HUES64 (cell line): ENCODE data around the gene CELF4.

ENCODE experiments used
- H3K27ac ChIP-seq: 2 replicates; pipeline ENCODE4 v1.7.0; 2013; ENCODE audit warnings: low read depth, low read length, inconsistent platforms
- H3K27me3 ChIP-seq: 2 replicates; pipeline ENCODE4 v1.6.1; 2013; ENCODE audit warnings: mild to moderate bottlenecking, low read length; ENCODE audit not compliant: insufficient read depth
- H3K36me3 ChIP-seq: 2 replicates; pipeline ENCODE4 v1.6.1; 2013; ENCODE audit warnings: mild to moderate bottlenecking, low read length; ENCODE audit not compliant: insufficient read depth
- H3K4me1 ChIP-seq: 2 replicates; pipeline ENCODE4 v1.6.1; 2013; ENCODE audit warnings: mild to moderate bottlenecking, low read length, moderate library complexity; ENCODE audit not compliant: insufficient read depth
- H3K4me3 ChIP-seq: 2 replicates; pipeline ENCODE4 v1.5.1; 2013; ENCODE audit warnings: mild to moderate bottlenecking, low read length, moderate library complexity
- H3K9ac ChIP-seq: 2 replicates; pipeline ENCODE4 v1.6.1; 2013; ENCODE audit warnings: mild to moderate bottlenecking, low read depth, low read length
- H3K9me3 ChIP-seq: 2 replicates; pipeline ENCODE4 v1.6.1; 2013; ENCODE audit warnings: low read depth, low read length; ENCODE audit not compliant: insufficient read depth
- WGBS: fragments of 150-250, 120-280 bp; methylation state at CpG from one replicate; pipeline ENCODE4 v1.1.7; 2013; ENCODE audit warnings: missing lambda C conversion rate; 5-methylcytosine and 5-hydroxymethylcytosine counted together

CELF4 gene

DNA sequence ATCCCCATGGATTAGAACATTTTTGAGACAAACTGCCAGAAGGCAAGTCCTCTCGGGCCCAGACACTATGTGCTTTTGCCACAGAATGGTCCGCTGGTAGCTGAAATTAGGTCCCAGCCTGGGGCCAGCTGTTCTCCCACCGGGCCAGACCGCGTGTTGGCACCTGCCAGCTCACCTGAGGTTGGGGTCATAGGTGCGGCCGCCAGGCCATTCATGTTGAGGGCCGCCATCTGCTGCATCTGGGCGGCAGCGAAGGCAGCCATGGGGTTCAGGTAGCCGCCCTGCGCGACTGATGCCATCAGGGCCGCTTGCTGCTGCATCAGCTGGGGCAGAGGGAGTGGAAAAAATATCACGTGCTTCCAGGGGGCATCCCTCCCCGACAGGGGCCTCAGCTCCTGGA is 292.8 kb downstream of the CELF4 start:
- Histone ChIP-seq H3K4me1 (peaks cover 3% of the 10 kb centered on the region; the same call in 1 of the 2 replicates), H3K9me3 (no peaks in the 10 kb centered on the region), H3K4me3 (no peak overlapping the region), H3K36me3 (no peaks in the 10 kb centered on the region), H3K27ac (no peak overlapping the region), H3K27me3 (no peaks in the 10 kb centered on the region), H3K9ac (no peak overlapping the region)
- WGBS: 88% methylated on average over 16 of the region's 16 CpGs

- H3K27ac ChIP-seq: no peak overlapping the region
- no peak overlapping the region for H3K4me3 ChIP-seq
- H3K9me3 ChIP-seq: no peaks in the 10 kb centered on the region
- H3K9ac ChIP-seq: no peak overlapping the region
- H3K36me3 ChIP-seq: no peaks in the 10 kb centered on the region
- H3K27me3 ChIP-seq: no peaks in the 10 kb centered on the region
- no peaks in the 10 kb centered on the region for H3K4me1 ChIP-seq
- 85% methylated on average over 1 of the region's 2 CpGs for WGBS
Measured at GRCh38 chr18:37272226-37272625, 293.4 kb downstream of the CELF4 start.

DNA sequence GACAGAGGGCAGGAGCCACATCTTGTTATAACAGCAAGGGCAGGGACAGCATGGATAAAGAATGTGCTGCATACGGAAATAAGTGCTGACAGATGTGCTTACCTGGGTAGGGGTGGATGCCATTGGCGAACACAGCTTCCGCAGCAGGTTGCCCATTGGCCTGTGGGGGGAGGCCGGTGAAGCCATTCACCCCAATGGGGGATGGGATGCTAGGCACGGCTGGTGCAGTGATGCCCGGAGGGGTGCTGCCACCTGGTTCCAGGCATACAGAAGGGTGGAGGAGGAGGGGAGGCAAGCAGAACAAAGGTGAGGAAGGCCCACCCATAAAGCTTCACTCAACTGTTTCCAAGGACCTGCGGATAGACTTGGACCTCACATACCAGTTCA is 294.9 kb downstream of the CELF4 start:
- Histone ChIP-seq H3K4me3 (no peak overlapping the region), H3K27me3 (no peaks in the 10 kb centered on the region), H3K27ac (no peak overlapping the region), H3K36me3 (no peaks in the 10 kb centered on the region), H3K4me1 (no peaks in the 10 kb centered on the region), H3K9ac (no peak overlapping the region), H3K9me3 (no peaks in the 10 kb centered on the region)
- WGBS: 83% methylated on average over 7 of the region's 7 CpGs

GRCh38 chr18:37270038-37270665 is 295.4 kb downstream of the CELF4 start:
- Histone ChIP-seq H3K36me3 (no peaks in the 10 kb centered on the region), H3K27me3 (no peaks in the 10 kb centered on the region), H3K4me3 (no peak overlapping the region), H3K9me3 (no peaks in the 10 kb centered on the region), H3K9ac (no peak overlapping the region), H3K4me1 (no peaks in the 10 kb centered on the region), H3K27ac (no peak overlapping the region)
- WGBS: 21% methylated on average over 8 of the region's 8 CpGs

- H3K9ac ChIP-seq: no peak overlapping the region
- no peaks in the 10 kb centered on the region for H3K36me3 ChIP-seq
- 52% methylated on average over 13 of the region's 13 CpGs for WGBS
- no peaks in the 10 kb centered on the region for H3K9me3 ChIP-seq
- H3K27me3 ChIP-seq: no peaks in the 10 kb centered on the region
- no peak overlapping the region for H3K27ac ChIP-seq
- H3K4me3 ChIP-seq: no peak overlapping the region
- no peaks in the 10 kb centered on the region for H3K4me1 ChIP-seq
Measured at GRCh38 chr18:37266290-37266689, 299.3 kb downstream of the CELF4 start.

- Histone ChIP-seq H3K36me3 (no peaks in the 10 kb centered on the region), H3K4me1 (no peaks in the 10 kb centered on the region), H3K4me3 (no peak overlapping the region), H3K27me3 (no peaks in the 10 kb centered on the region), H3K9ac (no peak overlapping the region), H3K9me3 (no peaks in the 10 kb centered on the region), H3K27ac (no peak overlapping the region)
- 90% methylated on average over 2 of the region's 2 CpGs for WGBS
Measured at GRCh38 chr18:37265382-37265781, 300.2 kb downstream of the CELF4 start.

DNA sequence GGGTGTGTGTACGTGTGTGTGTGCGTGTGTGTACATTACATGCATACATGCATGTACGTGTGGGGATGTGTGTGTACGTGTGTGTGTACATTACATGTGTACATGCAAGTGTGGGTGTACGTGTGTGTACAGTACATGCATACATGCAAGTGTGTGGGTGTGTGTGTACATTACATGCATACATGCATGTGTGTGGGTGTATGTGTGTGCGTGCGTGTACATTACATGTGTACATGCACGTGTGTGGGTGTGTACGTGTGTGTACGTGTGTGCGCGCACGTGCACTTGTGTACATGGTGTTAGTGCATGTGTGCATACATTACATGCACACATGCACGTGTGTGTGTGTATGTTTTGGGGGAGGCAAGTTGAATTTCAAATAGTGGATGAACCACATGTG is 300.6 kb downstream of the CELF4 start:
- no peak overlapping the region for H3K27ac ChIP-seq
- no peaks in the 10 kb centered on the region for H3K9me3 ChIP-seq
- H3K4me1 ChIP-seq: no peaks in the 10 kb centered on the region
- H3K4me3 ChIP-seq: no peak overlapping the region
- no peaks in the 10 kb centered on the region for H3K36me3 ChIP-seq
- H3K27me3 ChIP-seq: no peaks in the 10 kb centered on the region; the same call in 1 of the 2 replicates
- 85% methylated on average over 14 of the region's 14 CpGs for WGBS
- no peak overlapping the region for H3K9ac ChIP-seq

DNA sequence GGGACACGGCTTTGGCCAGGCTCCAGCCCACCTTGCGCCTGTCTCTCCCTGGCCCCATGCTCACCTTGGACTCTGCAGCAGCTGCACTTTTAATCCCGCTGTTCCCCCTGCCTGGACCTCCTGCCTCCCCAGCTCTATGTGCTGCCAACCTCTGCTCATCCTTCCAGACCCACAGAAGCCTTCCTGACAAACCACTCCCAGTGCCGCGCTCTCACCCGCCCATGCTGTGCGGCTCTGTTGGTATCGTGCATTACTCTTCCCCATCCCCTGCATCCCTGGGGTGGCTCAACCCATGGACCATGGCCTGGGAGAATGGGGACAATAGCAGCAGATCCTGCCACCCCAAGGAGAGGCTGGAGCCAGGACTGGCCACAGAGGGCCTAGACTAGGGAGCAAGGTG is 303.6 kb downstream of the CELF4 start:
- no peak overlapping the region for H3K4me3 ChIP-seq
- peaks cover 12% of the 10 kb centered on the region for H3K27me3 ChIP-seq
- H3K27ac ChIP-seq: no peak overlapping the region
- H3K36me3 ChIP-seq: no peaks in the 10 kb centered on the region
- H3K4me1 ChIP-seq: no peaks in the 10 kb centered on the region
- H3K9ac ChIP-seq: no peak overlapping the region
- WGBS: 98% methylated on average over 8 of the region's 8 CpGs
- no peaks in the 10 kb centered on the region for H3K9me3 ChIP-seq

DNA sequence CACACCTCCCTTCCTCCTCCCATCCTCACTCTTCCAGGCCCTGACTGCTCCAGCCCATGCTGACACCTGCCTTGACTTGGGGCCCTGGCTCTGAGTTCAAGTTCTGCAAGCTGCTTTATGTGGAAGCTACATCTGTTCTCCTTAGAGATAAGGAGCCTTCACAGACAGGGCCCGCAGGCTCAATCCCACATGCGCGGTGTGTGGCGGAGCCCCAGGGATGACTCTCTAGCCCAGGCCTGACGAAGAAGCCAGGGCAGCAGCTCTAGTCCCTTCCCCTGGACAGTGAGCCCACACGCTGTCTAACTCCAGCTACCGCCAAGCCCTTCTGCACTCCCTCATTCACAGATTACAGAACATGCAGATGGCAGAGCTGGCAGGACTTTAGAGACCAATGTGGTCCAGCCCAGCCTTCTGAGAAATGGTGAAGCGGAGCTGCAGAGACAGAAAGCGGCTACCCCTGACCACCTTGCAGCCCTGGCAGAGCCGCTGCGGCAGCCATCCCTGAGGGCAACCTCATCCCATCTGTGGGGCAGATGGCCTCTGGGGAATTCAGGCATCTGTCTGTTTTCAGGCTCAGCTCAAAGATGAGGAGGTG is 304.3 kb downstream of the CELF4 start:
- H3K36me3 ChIP-seq: no peaks in the 10 kb centered on the region
- 92% methylated on average over 11 of the region's 11 CpGs for WGBS
- no peak overlapping the region for H3K9ac ChIP-seq
- H3K9me3 ChIP-seq: no peaks in the 10 kb centered on the region
- H3K27me3 ChIP-seq: peaks cover 14% of the 10 kb centered on the region
- no peaks in the 10 kb centered on the region for H3K4me1 ChIP-seq
- no peak overlapping the region for H3K4me3 ChIP-seq
- no peak overlapping the region for H3K27ac ChIP-seq

GRCh38 chr18:37260367-37261093 is 305.1 kb downstream of the CELF4 start:
- no peak overlapping the region for H3K27ac ChIP-seq
- peaks cover 21% of the 10 kb centered on the region for H3K27me3 ChIP-seq
- 87% methylated on average over 10 of the region's 10 CpGs for WGBS
- H3K36me3 ChIP-seq: no peaks in the 10 kb centered on the region
- H3K4me3 ChIP-seq: no peak overlapping the region
- no peaks in the 10 kb centered on the region for H3K9me3 ChIP-seq
- no peaks in the 10 kb centered on the region for H3K4me1 ChIP-seq
- no peak overlapping the region for H3K9ac ChIP-seq

DNA sequence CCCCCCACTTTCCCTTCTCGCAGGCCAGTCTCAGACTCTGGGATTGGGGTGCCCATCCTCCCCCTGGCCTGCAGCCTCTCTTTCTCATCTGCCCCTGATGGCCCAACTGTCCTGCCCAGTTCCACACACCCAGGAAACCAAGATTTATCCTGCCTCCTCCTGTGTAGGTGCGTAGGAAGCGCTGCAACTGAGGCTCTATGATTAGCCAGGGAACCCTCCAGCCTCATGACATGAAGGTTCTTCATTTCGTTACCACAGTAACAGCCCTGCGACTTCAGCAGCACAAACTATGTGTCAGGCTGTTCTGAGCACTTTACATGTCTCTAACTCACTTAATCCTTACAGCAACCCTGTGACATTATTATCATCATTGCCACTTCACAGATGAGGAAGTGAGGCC is 305.9 kb downstream of the CELF4 start:
- no peaks in the 10 kb centered on the region for H3K9me3 ChIP-seq
- no peaks in the 10 kb centered on the region for H3K36me3 ChIP-seq
- 89% methylated on average over 5 of the region's 5 CpGs for WGBS
- H3K9ac ChIP-seq: no peak overlapping the region
- H3K4me3 ChIP-seq: no peak overlapping the region
- H3K27me3 ChIP-seq: peaks cover 30% of the 10 kb centered on the region
- H3K4me1 ChIP-seq: no peaks in the 10 kb centered on the region
- no peak overlapping the region for H3K27ac ChIP-seq
